ENCODE measurements around the gene FAM163B.

DNA sequence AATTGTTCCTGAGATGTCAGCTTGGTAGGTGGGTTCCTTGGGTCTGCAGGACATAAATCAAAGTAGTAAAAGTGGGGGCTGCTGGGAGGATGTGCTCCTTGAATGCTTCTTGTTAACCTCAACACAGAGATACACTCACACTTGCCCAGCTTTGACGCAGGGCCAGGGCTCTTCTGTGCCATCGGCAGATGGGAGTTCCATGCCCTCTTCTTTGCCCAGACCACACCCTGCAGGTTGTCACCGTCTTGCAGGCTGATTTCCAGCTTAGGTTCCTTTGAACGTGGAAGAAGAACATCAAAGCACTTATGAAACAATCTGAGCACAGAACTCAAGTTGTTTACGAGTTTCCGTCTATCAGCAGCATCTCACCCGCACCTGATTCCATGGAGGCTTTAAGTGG is 38.0 kb upstream of the FAM163B start:
- TF ChIP-seq, protein P1, sequence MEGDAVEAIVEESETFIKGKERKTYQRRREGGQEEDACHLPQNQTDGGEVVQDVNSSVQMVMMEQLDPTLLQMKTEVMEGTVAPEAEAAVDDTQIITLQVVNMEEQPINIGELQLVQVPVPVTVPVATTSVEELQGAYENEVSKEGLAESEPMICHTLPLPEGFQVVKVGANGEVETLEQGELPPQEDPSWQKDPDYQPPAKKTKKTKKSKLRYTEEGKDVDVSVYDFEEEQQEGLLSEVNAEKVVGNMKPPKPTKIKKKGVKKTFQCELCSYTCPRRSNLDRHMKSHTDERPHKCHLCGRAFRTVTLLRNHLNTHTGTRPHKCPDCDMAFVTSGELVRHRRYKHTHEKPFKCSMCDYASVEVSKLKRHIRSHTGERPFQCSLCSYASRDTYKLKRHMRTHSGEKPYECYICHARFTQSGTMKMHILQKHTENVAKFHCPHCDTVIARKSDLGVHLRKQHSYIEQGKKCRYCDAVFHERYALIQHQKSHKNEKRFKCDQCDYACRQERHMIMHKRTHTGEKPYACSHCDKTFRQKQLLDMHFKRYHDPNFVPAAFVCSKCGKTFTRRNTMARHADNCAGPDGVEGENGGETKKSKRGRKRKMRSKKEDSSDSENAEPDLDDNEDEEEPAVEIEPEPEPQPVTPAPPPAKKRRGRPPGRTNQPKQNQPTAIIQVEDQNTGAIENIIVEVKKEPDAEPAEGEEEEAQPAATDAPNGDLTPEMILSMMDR (IDR thresholded peaks at IDR 0.05; ENCODE audit: insufficient read depth, low read length): no peak
- TF ChIP-seq, protein P2, sequence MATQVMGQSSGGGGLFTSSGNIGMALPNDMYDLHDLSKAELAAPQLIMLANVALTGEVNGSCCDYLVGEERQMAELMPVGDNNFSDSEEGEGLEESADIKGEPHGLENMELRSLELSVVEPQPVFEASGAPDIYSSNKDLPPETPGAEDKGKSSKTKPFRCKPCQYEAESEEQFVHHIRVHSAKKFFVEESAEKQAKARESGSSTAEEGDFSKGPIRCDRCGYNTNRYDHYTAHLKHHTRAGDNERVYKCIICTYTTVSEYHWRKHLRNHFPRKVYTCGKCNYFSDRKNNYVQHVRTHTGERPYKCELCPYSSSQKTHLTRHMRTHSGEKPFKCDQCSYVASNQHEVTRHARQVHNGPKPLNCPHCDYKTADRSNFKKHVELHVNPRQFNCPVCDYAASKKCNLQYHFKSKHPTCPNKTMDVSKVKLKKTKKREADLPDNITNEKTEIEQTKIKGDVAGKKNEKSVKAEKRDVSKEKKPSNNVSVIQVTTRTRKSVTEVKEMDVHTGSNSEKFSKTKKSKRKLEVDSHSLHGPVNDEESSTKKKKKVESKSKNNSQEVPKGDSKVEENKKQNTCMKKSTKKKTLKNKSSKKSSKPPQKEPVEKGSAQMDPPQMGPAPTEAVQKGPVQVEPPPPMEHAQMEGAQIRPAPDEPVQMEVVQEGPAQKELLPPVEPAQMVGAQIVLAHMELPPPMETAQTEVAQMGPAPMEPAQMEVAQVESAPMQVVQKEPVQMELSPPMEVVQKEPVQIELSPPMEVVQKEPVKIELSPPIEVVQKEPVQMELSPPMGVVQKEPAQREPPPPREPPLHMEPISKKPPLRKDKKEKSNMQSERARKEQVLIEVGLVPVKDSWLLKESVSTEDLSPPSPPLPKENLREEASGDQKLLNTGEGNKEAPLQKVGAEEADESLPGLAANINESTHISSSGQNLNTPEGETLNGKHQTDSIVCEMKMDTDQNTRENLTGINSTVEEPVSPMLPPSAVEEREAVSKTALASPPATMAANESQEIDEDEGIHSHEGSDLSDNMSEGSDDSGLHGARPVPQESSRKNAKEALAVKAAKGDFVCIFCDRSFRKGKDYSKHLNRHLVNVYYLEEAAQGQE (IDR thresholded peaks at IDR 0.05; ENCODE audit: insufficient replicate concordance, low read depth): no peak
- TF ChIP-seq POLR2AphosphoS5 (IDR thresholded peaks at IDR 0.05; ENCODE audit: low read depth): no peak
- TF ChIP-seq SPI1 (IDR thresholded peaks at IDR 0.05; ENCODE audit: borderline replicate concordance, low read depth): no peak
- no peak for TF ChIP-seq GABPA (IDR thresholded peaks at IDR 0.05; ENCODE audit: low read depth)
